Epidermal melanocyte (primary cell): ENCODE data around the gene LYRM9.
"Not testable (repeated sequence)": the region's sequence is repeated elsewhere in the genome, so short reads cannot be mapped to it uniquely, and the experiment has no call there.

Source experiments
- DNase-seq: peaks from one replicate; pipeline ENCODE4 v3.0.0; 2011; ENCODE audit warnings: low spot score; ENCODE audit not compliant: insufficient read length

The LYRM9 gene

GRCh38 chr17:27906623-27907022 lies 13.5 kb upstream of the LYRM9 start:
- no peak for DNase-seq

GRCh38 chr17:27906226-27906580 lies 13.0 kb upstream of the LYRM9 start:
- no peak for DNase-seq

- no peak for DNase-seq
These were observed 12.5 kb upstream of the LYRM9 start for GRCh38 chr17:27905447-27906225.

- no peak for DNase-seq
These were observed 11.6 kb upstream of the LYRM9 start for GRCh38 chr17:27904534-27905446.

GRCh38 chr17:27904114-27904513 lies 10.9 kb upstream of the LYRM9 start:
- DNase-seq: no peak

GRCh38 chr17:27899525-27899924 lies 6.4 kb upstream of the LYRM9 start:
- no peak for DNase-seq

- no peak for DNase-seq
These were observed 4.9 kb upstream of the LYRM9 start for GRCh38 chr17:27898096-27898495.

GRCh38 chr17:27896701-27897100 lies 3.5 kb upstream of the LYRM9 start:
- no peak for DNase-seq

GRCh38 chr17:27895940-27896535 lies 2.9 kb upstream of the LYRM9 start:
- DNase-seq: no peak

- no peak for DNase-seq
These were observed 2.1 kb upstream of the LYRM9 start for GRCh38 chr17:27895123-27895895.

- no peak for DNase-seq
These were observed 807 bp upstream of the LYRM9 start for GRCh38 chr17:27893841-27894503.

- DNase-seq: no peak
These were observed 661 bp downstream of the LYRM9 start for GRCh38 chr17:27892542-27892865.

GRCh38 chr17:27891841-27892240 lies 1.3 kb downstream of the LYRM9 start:
- no peak for DNase-seq

GRCh38 chr17:27889711-27890251 lies 3.4 kb downstream of the LYRM9 start:
- no peak for DNase-seq

GRCh38 chr17:27888945-27889344 lies 4.2 kb downstream of the LYRM9 start:
- no peak for DNase-seq

- DNase-seq: no peak
These were observed 5.1 kb downstream of the LYRM9 start for GRCh38 chr17:27888067-27888466.

- DNase-seq: not testable (repeated sequence)
These were observed 6.7 kb downstream of the LYRM9 start for GRCh38 chr17:27886348-27886906.

- DNase-seq: no peak
These were observed 10.9 kb downstream of the LYRM9 start for GRCh38 chr17:27882162-27882840.

GRCh38 chr17:27879987-27880608 lies 13.1 kb downstream of the LYRM9 start:
- DNase-seq: peak; percentile 75
